DOHH2 (cell line): Measurements from ENCODE around the gene TGM2.

Experiments
- H3F3A ChIP-seq: fragments of 200-600 bp; sonication (generic), shearing (Covaris generic); 2 replicates; pipeline ENCODE4 v1.6.0; 2016; ENCODE audit warnings: antibody characterized with exemption, mild to moderate bottlenecking; ENCODE audit not compliant: control insufficient read depth, insufficient read depth
- H3K27ac ChIP-seq: fragments of 200-600 bp; sonication (generic); 2 replicates; pipeline ENCODE4 v1.5.1; 2014; ENCODE audit warnings: low read depth, mild to moderate bottlenecking, low read length, moderate library complexity
- H3K27me3 ChIP-seq: fragments of 200-600 bp; sonication (generic); 2 replicates; pipeline ENCODE4 v1.6.1; 2014; ENCODE audit warnings: mild to moderate bottlenecking, low read length, mixed read lengths; ENCODE audit not compliant: control insufficient read depth
- H3K36me3 ChIP-seq: fragments of 200-600 bp; sonication (generic); 2 replicates; pipeline ENCODE4 v1.6.1; 2014; ENCODE audit warnings: mild to moderate bottlenecking, low read length, moderate library complexity, mixed read lengths; ENCODE audit not compliant: control insufficient read depth
- H3K4me1 ChIP-seq: fragments of 200-600 bp; sonication (generic); 2 replicates; pipeline ENCODE4 v1.6.1; 2014; ENCODE audit warnings: mild to moderate bottlenecking, low read length, mixed read lengths; ENCODE audit not compliant: control insufficient read depth
- H3K4me2 ChIP-seq: fragments of 200-600 bp; sonication (generic); 2 replicates; pipeline ENCODE4 v1.6.0; 2014; ENCODE audit warnings: mild to moderate bottlenecking, low read length, moderate library complexity
- H3K4me3 ChIP-seq: fragments of 200-600 bp; sonication (generic); 2 replicates; pipeline ENCODE4 v1.5.1; 2014; ENCODE audit warnings: mild to moderate bottlenecking, low read length, mixed read lengths
- H3K79me2 ChIP-seq: fragments of 200-600 bp; sonication (generic); 2 replicates; pipeline ENCODE4 v1.6.1; 2014; ENCODE audit warnings: mild to moderate bottlenecking, low read length, mixed read lengths; ENCODE audit not compliant: control insufficient read depth
- H3K9me2 ChIP-seq: fragments of 200-600 bp; sonication (generic); replicated peaks from 2 replicates; pipeline ENCODE4 v1.6.1; 2014; ENCODE audit warnings: mild to moderate bottlenecking, low read length, mixed read lengths; ENCODE audit not compliant: control insufficient read depth
- H3K9me3 ChIP-seq: fragments of 200-600 bp; sonication (generic); 2 replicates; pipeline ENCODE4 v1.6.1; 2014; ENCODE audit warnings: antibody characterized with exemption, low read length, mixed read lengths; ENCODE audit not compliant: control insufficient read depth, insufficient read depth
- H4K20me1 ChIP-seq: fragments of 200-600 bp; sonication (generic); 2 replicates; pipeline ENCODE4 v1.6.0; 2014; ENCODE audit warnings: low read depth, mild to moderate bottlenecking, antibody characterized with exemption, low read length, moderate library complexity; ENCODE audit not compliant: control insufficient read depth, insufficient read depth
- CTCF ChIP-seq: fragments of 200-600 bp; sonication (generic); IDR thresholded peaks from one replicate; pipeline ENCODE4 v1.5.1; 2014; ENCODE audit warnings: antibody characterized with exemption, mild to moderate bottlenecking, low read depth, low read length; ENCODE audit not compliant: poor library complexity, severe bottlenecking
- EZH2phosphoT487 ChIP-seq: fragments of 200-600 bp; sonication (generic); IDR thresholded peaks from 2 replicates; pipeline ENCODE4 v1.6.1; 2017; ENCODE audit warnings: borderline replicate concordance, mild to moderate bottlenecking, antibody characterized with exemption, low read length, moderate library complexity, mixed read lengths

Gene TGM2

GRCh38 chr20:38165089-38165965, at the start of gene TGM2:
TSS of gene TGM2 (minus strand) at chr20:38165270. CDS start at chr20:38165198, 72 bp downstream.
- Histone ChIP-seq H3K4me1 (no peaks in the 10 kb centered on the region; the same call in 1 of the 2 replicates), H3K4me2 (peak within 1 kb of the TSS; percentile 47), H3K4me3 (no peak within 1 kb of the TSS), H3K79me2 (no peaks in the 10 kb centered on the region), H3K9me2 (no peaks in the 10 kb centered on the region), H3K9me3 (no peaks in the 10 kb centered on the region), H3K36me3 (no peaks in the 10 kb centered on the region), H3K27ac (no peak within 1 kb of the TSS), H4K20me1 (no peaks in the 10 kb centered on the region), H3K27me3 (no peaks in the 10 kb centered on the region), H3F3A (no peaks in the 10 kb centered on the region)
- TF ChIP-seq CTCF = peak; percentile 87
- no peak for TF ChIP-seq EZH2phosphoT487

- H3K27ac ChIP-seq = no peak overlapping the region
- H3F3A ChIP-seq = no peaks in the 10 kb centered on the region
- no peaks in the 10 kb centered on the region for H3K4me1 ChIP-seq
Measured at GRCh38 chr20:38214256-38215193, 49.5 kb upstream of the TGM2 start.

GRCh38 chr20:38213607-38213940, 48.5 kb upstream of the TGM2 start:
- H3K4me3 ChIP-seq = no peak overlapping the region
- H3K4me2 ChIP-seq = no peak overlapping the region
- TF ChIP-seq EZH2phosphoT487 (no peak), CTCF (no peak)

More at GRCh38 chr20:38214256-38215193, 49.5 kb upstream of the TGM2 start:
- Histone ChIP-seq H3K9me2 (no peaks in the 10 kb centered on the region), H3K36me3 (no peaks in the 10 kb centered on the region), H3K27me3 (no peaks in the 10 kb centered on the region), H3K4me2 (no peak overlapping the region), H3K4me3 (no peak overlapping the region), H3K9me3 (no peaks in the 10 kb centered on the region), H4K20me1 (no peaks in the 10 kb centered on the region), H3K79me2 (no peaks in the 10 kb centered on the region)
- TF ChIP-seq CTCF = no peak
- TF ChIP-seq EZH2phosphoT487 = no peak

More at GRCh38 chr20:38213607-38213940, 48.5 kb upstream of the TGM2 start:
- Histone ChIP-seq H3F3A (no peaks in the 10 kb centered on the region), H3K36me3 (no peaks in the 10 kb centered on the region), H3K27me3 (no peaks in the 10 kb centered on the region), H3K79me2 (no peaks in the 10 kb centered on the region), H4K20me1 (no peaks in the 10 kb centered on the region), H3K27ac (no peak overlapping the region), H3K9me2 (no peaks in the 10 kb centered on the region), H3K9me3 (no peaks in the 10 kb centered on the region), H3K4me1 (no peaks in the 10 kb centered on the region)
